DMS79 treated with DMSO at 0.1 percent for 48 hours (cell line): ENCODE data around the gene AAR2.

Experiments
- DNase-seq: peaks from one replicate; lab custom pipeline; 2025; lab: John Stamatoyannopoulos, UW

AAR2 gene

DNA sequence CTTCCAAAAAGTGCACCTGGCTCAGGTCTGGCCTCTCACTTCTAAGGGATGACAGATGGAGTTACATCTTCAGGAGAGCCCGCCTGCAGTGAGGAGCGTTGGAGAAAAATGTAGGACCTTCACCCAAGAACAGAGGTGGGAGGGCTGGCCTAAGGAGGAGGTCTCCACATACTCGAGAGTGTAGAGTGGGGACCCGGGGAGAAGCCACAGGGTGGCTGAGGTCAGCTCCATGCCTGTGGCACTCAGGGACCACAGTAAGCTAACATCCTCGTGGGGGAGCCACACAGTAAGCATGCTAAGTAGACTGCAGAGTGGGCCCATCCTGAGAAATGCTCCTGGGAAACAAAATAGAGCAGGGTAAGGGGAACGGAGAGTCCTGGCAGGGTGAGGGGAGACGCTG, 24.0 kb downstream of the AAR2 start:
- no peak for DNase-seq

- DNase-seq: no peak
Measured at GRCh38 chr20:36261389-36262105, 25.3 kb downstream of the AAR2 start.

- no peak for DNase-seq
Measured at GRCh38 chr20:36262440-36262839, 26.2 kb downstream of the AAR2 start.

- no peak for DNase-seq
Measured at GRCh38 chr20:36264426-36265246, 28.4 kb downstream of the AAR2 start.

DNA sequence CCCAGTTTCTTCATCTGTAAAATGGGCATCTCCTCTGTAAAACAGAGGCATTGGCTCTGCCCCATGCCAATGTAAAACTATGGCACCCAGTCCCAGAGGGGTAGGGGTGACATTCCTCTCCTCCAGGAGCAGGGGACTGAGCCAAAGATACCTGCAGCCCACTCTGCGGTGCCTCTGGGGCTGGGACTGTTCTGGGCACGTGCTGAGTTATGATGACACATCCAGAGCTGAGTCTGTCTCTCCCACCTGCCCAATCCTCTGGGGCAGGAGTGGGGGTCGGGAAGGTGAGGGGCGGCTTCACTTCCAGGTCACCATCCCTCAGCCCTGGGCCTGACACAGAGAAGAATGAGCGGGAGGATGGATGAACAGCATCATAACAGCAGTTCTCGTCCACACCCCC, 29.9 kb downstream of the AAR2 start:
- DNase-seq: no peak

- no peak for DNase-seq
Measured at GRCh38 chr20:36267605-36268381, 31.5 kb downstream of the AAR2 start.

GRCh38 chr20:36268440-36269342, 32.4 kb downstream of the AAR2 start:
- DNase-seq: no peak

DNA sequence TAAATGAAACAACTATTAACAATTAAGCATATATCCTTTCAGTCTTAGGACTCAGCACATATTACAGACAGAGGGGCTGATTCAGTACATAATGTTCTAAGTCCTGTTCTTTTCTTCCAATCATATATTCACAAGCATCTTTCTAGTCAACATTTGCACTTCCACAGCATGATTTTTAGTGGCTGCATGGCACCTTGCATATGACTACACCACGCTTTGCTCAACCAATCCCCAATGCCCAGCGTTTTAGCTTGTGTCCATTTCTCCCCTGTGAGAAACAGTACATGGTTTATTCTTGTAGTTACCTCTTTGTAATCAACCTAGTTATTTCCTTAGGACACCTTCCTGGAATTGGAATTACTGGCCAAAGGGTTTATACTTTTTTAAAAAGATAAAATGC, 33.2 kb downstream of the AAR2 start:
- no peak for DNase-seq

DNA sequence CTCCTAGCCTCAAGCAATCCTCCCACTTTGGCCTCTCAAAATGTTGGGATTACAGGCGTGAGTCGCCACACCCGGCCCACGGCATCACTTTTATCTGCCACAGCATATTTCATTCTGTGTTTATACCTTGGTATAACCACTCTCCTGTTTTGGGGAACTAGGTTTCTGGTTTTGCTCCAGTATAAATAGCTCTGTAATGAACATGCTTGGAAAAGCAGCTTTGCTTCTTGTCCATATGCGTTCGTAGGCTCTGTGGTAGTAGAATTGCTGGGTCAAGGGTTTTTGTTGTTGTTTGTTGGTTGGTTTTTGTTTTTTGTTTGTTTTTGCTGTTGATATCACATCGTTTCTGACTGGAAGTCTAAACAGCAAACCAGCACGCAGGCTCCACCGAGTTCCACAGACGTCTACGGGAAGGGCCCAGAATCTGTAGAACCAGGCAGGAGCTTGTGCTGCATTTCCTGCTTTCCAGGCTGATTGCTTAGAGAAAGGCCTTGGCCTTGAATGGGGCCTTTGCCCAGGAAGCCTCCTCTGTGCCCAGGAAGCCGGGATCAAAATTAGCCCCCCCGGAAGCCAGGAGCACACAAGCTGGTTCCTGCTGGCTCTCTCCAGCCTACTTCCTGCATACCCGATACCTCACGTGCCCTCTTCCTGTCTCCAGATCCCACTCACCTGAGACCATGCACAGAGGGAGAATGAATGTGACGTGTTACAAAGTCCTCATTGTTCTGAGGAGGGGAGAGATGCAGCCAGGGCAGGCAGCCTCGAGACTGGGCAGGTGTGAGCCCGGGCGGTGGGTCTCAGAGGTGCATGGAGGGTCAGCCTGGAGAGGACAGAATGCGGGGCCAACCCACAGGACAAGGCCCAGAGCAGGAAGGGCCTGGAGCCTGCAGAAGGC, 34.7 kb downstream of the AAR2 start:
- DNase-seq: no peak

GRCh38 chr20:36271639-36272546, 35.6 kb downstream of the AAR2 start:
- DNase-seq: no peak

DNA sequence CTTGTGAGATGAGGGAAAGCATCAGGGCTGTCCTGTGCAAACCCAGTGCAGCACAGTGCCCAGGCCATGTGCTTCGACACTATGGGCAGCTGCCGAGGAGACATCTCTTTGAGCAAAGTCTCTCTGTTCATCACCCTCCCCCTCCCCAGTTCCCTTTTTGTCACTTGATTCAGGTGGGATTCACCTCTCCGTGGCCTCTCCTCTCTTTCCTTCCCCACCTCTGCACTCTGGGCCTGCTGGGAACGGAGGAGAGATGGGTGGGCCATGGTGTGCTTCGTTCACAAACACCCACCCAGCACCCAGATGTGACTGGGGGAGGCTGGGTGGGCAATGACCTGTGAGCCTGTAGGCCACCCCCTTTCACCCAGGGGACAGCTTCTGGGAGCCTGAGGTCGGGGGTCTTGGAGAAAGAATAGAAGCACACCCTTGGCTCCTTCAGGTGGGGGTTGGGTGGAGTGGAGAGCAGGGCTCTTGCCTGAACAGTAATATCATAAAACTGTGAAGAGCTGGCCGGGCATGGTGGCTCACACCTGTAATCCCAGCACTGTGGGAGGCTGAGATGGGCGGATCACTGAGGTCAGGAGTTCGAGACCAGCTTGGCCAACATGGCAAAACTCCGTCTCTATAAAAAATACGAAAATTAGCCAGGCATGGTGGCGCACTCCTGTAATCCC, 36.4 kb downstream of the AAR2 start:
- no peak for DNase-seq

DNA sequence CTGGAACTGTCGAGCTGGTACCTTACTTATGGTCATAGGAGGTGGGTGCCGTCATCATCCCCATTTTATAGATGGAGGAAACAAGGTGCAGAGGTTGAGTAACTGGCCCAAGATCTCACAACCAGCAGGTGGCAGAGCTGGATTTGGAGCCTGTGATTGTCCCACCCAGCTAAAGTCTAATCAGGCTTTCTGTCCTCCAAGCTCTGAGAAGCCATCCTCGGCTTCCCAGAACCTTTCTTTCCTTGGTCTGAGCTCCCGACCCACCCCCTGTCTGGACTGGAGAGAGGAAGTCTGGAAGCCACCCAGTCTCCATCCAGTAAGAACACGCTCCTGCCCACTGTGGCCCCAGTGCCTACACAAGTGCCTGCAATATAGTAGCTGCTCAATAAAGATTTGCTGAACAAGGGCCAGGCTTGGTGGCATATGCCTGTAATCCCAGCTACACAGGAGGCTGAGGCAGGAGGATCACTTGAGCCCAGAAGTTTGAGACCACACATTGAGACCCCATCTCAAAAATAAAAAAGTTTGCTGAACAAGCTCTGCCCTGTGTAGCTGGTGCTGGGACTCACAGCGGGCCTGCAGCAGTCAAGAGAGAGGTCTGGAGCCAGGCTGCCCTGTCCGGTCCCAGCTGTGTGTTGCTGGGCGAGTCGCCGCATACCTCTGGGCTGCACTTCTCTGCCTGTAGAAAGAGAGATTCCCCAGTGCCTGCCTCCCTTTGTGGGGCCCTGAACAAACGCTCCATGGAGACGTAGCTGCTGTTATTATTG, 37.3 kb downstream of the AAR2 start:
- no peak for DNase-seq

- DNase-seq: no peak
Measured at GRCh38 chr20:36274181-36274841, 38.0 kb downstream of the AAR2 start.

DNA sequence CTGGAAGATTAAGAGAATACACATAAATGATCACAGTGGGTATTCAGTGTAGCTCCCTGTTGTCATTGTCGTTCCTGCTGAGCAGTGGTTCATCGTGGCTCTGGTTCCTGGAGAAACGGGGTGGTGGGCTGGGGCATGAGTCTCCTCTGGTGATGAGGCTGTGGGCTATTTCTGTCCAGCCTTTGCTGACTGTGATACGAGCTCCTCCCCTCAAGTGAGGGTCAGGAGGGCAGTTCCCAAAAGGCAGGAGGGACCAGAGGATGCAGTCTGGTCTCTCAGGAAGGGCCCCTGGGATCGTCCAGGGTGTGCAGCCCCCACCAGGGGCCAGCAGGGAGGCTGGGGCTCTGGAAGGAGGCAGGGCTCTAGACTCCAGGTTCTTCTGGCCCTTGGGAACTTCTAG, 38.7 kb downstream of the AAR2 start:
- no peak for DNase-seq

- no peak for DNase-seq
Measured at GRCh38 chr20:36275441-36276189, 39.3 kb downstream of the AAR2 start.

- no peak for DNase-seq
Measured at GRCh38 chr20:36277546-36277945, 41.3 kb downstream of the AAR2 start.

DNA sequence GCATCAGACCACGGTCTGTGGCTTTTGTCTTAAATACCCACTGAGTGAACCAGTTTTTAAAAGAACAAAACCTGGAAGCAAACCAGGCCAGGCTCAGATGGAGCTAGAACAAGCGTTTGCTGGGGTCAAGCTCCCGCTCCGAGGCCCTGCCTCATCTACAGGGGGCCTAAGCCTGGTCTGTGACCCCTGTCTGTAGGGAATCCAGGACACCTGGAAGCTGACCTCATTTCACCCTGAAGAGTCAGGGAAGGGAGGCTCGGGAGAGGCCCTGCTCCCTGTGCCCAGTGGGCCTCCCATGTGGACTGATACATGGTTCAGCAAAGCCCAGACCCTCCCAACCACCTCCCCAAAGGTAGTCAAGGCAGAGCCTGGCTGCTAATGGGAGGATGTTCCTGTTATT, 43.1 kb downstream of the AAR2 start:
- no peak for DNase-seq
